ENCODE results near the gene DTX3L.

Gene DTX3L

GRCh38 chr3:122619040-122619439 lies 54.9 kb downstream of the DTX3L start:
- H3K9me3 ChIP-seq (ENCODE audit: low read depth, low read length), result no peaks in the 10 kb centered on the region
- no peak overlapping the region for H3K4me3 ChIP-seq
- no peaks in the 10 kb centered on the region for H3K36me3 ChIP-seq (ENCODE audit: insufficient read depth, low read length)
- no peak for DNase-seq (ENCODE audit: low read depth, low spot score)
- H3K9ac ChIP-seq (ENCODE audit: insufficient read length), result no peak overlapping the region
- no peak overlapping the region for H3K27ac ChIP-seq
- TF ChIP-seq EZH2 (IDR thresholded peaks at IDR 0.05), result no peak
- no peak for TF ChIP-seq POLR2AphosphoS5 (IDR thresholded peaks at IDR 0.05; ENCODE audit: borderline replicate concordance, low read depth, low read length)
- TF ChIP-seq FOXP2 (optimal IDR thresholded peaks at IDR 0.05; ENCODE audit: control extremely low read depth, extremely low read length, insufficient read depth), result no peak

GRCh38 chr3:122620399-122620798 lies 56.3 kb downstream of the DTX3L start:
- no peak overlapping the region for H3K4me3 ChIP-seq
- DNase-seq (ENCODE audit: low read depth, low spot score), result no peak
- TF ChIP-seq FOXP2 (optimal IDR thresholded peaks at IDR 0.05; ENCODE audit: control extremely low read depth, extremely low read length, insufficient read depth) (no peak), POLR2AphosphoS5 (IDR thresholded peaks at IDR 0.05; ENCODE audit: borderline replicate concordance, low read depth, low read length) (no peak), EZH2 (IDR thresholded peaks at IDR 0.05) (no peak)
- no peak overlapping the region for H3K9ac ChIP-seq (ENCODE audit: insufficient read length)
- no peaks in the 10 kb centered on the region for H3K36me3 ChIP-seq (ENCODE audit: insufficient read depth, low read length)
- no peak overlapping the region for H3K27ac ChIP-seq
- no peaks in the 10 kb centered on the region for H3K9me3 ChIP-seq (ENCODE audit: low read depth, low read length)

GRCh38 chr3:122621112-122621511 lies 57.0 kb downstream of the DTX3L start:
- Histone ChIP-seq H3K4me3 (no peak overlapping the region), H3K9ac (ENCODE audit: insufficient read length) (no peak overlapping the region), H3K27ac (no peak overlapping the region), H3K9me3 (ENCODE audit: low read depth, low read length) (no peaks in the 10 kb centered on the region), H3K36me3 (ENCODE audit: insufficient read depth, low read length) (no peaks in the 10 kb centered on the region)
- no peak for DNase-seq (ENCODE audit: low read depth, low spot score)
- TF ChIP-seq EZH2 (IDR thresholded peaks at IDR 0.05), result no peak
- no peak for TF ChIP-seq FOXP2 (optimal IDR thresholded peaks at IDR 0.05; ENCODE audit: control extremely low read depth, extremely low read length, insufficient read depth)
- no peak for TF ChIP-seq POLR2AphosphoS5 (IDR thresholded peaks at IDR 0.05; ENCODE audit: borderline replicate concordance, low read depth, low read length)

GRCh38 chr3:122623031-122623829 lies 59.1 kb downstream of the DTX3L start:
- Histone ChIP-seq H3K36me3 (ENCODE audit: insufficient read depth, low read length) (no peaks in the 10 kb centered on the region), H3K9ac (ENCODE audit: insufficient read length) (no peak overlapping the region), H3K9me3 (ENCODE audit: low read depth, low read length) (no peaks in the 10 kb centered on the region), H3K4me3 (no peak overlapping the region), H3K27ac (no peak overlapping the region)
- TF ChIP-seq EZH2 (IDR thresholded peaks at IDR 0.05), result no peak
- no peak for TF ChIP-seq FOXP2 (optimal IDR thresholded peaks at IDR 0.05; ENCODE audit: control extremely low read depth, extremely low read length, insufficient read depth)
- no peak for TF ChIP-seq POLR2AphosphoS5 (IDR thresholded peaks at IDR 0.05; ENCODE audit: borderline replicate concordance, low read depth, low read length)
- DNase-seq (ENCODE audit: low read depth, low spot score), result no peak

All from SK-N-MC (cell line).